Glutamatergic neuron (in vitro differentiated cells): ENCODE measurements around the gene MRTFA. TPM values are rescaled to one million over a fixed set of nuclear protein-coding genes. Genes with fewer than 3 reads are reported as not detected.
A peak's percentile ranks its signal among the peaks of the same experiment; 100 is the strongest.

ENCODE experiments used
- DNase-seq: peaks from one replicate; pipeline ENCODE4 v3.0.0; 2022
- H3K27ac Mint-ChIP-seq: one replicate; pipeline ENCODE4 v1.8.0; 2020; ENCODE audit warnings: mild to moderate bottlenecking, mixed read lengths, inconsistent platforms; ENCODE audit not compliant: unreplicated experiment
- H3K27me3 Mint-ChIP-seq: one replicate; pipeline ENCODE4 v1.8.0; 2020; ENCODE audit warnings: mild to moderate bottlenecking, moderate library complexity, mixed read lengths, inconsistent platforms; ENCODE audit not compliant: unreplicated experiment
- H3K36me3 Mint-ChIP-seq: one replicate; pipeline ENCODE4 v1.8.0; 2020; ENCODE audit warnings: mild to moderate bottlenecking, mixed read lengths, inconsistent platforms; ENCODE audit not compliant: unreplicated experiment
- H3K4me1 Mint-ChIP-seq: one replicate; pipeline ENCODE4 v1.8.0; 2020; ENCODE audit warnings: mild to moderate bottlenecking, low read depth, mixed read lengths, inconsistent platforms; ENCODE audit not compliant: unreplicated experiment
- H3K4me3 Mint-ChIP-seq: one replicate; pipeline ENCODE4 v1.8.0; 2020; ENCODE audit warnings: mild to moderate bottlenecking, mixed read lengths, inconsistent platforms; ENCODE audit not compliant: unreplicated experiment
- H3K9me3 Mint-ChIP-seq: one replicate; pipeline ENCODE4 v1.8.0; 2020; ENCODE audit warnings: mild to moderate bottlenecking, moderate library complexity, mixed read lengths, inconsistent platforms; ENCODE audit not compliant: unreplicated experiment
- total RNA-seq: library from RNA; stranded (reverse); fragmentation: NEBNext Ultra II Directional; extraction: Animal tissue kit (Norgen Biotek cat#: 25700); gene quantifications from one replicate; pipeline ENCODE4 v1.2.1, GENCODE V29; 2021; ENCODE audit not compliant: unreplicated experiment
- TF ChIP-seq, protein P1 (sequence below): fragments of 200-600 bp; sonication (generic); IDR thresholded peaks from one replicate; pipeline ENCODE4 v1.5.0; 2021; ENCODE audit not compliant: partially characterized antibody, unreplicated experiment

Gene MRTFA
- total RNA-seq, 1 donor from 2014 or later, result 91.7 TPM

DNA sequence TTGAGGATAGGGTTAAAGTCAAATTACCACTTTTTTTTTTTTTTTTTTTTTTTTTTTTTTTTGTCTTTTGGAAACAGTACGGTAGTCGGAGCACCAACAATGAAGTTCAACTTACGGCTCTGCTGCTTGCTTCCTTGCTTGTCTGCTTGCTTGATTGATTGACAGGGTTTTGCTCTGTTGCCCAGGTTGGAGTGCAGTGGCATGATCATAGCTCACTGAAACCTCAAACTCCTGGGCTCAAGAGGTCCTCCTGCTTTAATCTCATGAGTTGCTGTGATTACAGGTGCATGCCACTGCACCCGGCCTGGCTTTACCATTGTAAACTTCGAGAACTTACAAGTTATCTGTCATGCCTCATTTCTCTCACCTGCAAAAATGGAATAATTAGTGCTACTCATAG, 260.4 kb downstream of the MRTFA start:
- TF ChIP-seq, protein P1, sequence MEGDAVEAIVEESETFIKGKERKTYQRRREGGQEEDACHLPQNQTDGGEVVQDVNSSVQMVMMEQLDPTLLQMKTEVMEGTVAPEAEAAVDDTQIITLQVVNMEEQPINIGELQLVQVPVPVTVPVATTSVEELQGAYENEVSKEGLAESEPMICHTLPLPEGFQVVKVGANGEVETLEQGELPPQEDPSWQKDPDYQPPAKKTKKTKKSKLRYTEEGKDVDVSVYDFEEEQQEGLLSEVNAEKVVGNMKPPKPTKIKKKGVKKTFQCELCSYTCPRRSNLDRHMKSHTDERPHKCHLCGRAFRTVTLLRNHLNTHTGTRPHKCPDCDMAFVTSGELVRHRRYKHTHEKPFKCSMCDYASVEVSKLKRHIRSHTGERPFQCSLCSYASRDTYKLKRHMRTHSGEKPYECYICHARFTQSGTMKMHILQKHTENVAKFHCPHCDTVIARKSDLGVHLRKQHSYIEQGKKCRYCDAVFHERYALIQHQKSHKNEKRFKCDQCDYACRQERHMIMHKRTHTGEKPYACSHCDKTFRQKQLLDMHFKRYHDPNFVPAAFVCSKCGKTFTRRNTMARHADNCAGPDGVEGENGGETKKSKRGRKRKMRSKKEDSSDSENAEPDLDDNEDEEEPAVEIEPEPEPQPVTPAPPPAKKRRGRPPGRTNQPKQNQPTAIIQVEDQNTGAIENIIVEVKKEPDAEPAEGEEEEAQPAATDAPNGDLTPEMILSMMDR, result no peak
- no peak overlapping the region for H3K4me3 Mint-ChIP-seq
- no peak for DNase-seq
- no peaks in the 10 kb centered on the region for H3K36me3 Mint-ChIP-seq
- no peak overlapping the region for H3K27ac Mint-ChIP-seq
- H3K4me1 Mint-ChIP-seq, result peaks cover 2% of the 10 kb centered on the region
- peaks cover 2% of the 10 kb centered on the region for H3K9me3 Mint-ChIP-seq
- H3K27me3 Mint-ChIP-seq, result no peaks in the 10 kb centered on the region

DNA sequence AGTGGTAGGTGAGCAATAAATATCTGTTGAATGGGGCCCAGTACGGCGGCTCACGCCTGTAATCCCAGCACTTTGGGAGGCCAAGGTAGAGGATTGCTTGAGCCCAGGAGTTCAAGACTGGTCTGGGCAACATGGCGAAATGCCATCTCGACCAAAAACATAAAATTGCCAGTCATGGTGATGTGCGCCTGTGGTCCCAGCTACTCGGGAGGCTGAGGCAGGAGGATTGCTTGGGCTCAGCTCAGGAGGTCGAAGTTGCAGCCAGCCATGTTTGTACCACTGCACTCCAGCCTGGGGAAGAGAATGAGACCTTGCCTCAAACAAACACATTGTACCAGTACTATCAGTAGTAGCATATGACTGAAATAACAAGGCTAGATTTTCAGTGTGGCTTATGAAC, 262.0 kb downstream of the MRTFA start:
- H3K4me3 Mint-ChIP-seq, result no peak overlapping the region
- H3K9me3 Mint-ChIP-seq, result peaks cover 2% of the 10 kb centered on the region
- H3K36me3 Mint-ChIP-seq, result no peaks in the 10 kb centered on the region
- peaks cover 2% of the 10 kb centered on the region for H3K4me1 Mint-ChIP-seq
- H3K27ac Mint-ChIP-seq, result no peak overlapping the region
- no peaks in the 10 kb centered on the region for H3K27me3 Mint-ChIP-seq
- DNase-seq, result no peak
- TF ChIP-seq, protein P1, result no peak

DNA sequence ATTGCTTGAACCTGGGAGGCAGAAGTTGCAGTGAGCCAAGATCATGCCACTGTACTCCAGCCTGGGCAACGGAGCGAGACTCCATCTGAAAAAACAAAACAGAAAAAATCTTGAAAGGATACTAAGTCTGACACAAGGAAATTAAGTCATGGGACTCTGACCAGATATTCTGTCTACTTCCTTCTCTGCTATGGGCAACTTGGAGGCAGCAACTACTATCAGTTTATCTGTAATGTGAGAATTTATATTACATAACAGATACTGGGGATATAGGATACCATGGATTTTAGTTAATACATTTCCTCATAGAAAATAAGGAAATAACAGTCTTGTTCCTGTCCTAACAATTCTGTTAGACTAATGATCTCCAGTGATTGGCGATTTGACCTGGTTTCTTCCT, 267.7 kb downstream of the MRTFA start:
- no peak overlapping the region for H3K27ac Mint-ChIP-seq

DNA sequence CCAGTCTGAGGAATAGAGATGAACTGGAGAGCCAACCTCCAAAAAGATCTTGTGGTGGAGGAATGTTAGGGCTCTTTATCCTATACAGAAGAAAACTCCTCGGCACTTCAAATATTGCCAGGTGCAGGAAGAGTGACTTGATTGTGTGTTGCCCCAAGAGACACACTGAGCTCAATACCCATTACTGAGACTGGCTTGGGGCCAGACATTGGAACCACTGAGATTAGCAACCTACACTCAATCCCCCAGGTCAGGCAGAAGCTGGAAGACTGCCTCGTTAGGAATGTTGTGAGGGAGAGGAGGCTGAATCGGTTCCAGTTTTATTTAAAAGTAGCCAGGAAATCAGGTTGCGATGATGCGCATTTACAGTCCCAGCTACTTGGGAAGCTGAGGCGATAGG, 268.5 kb downstream of the MRTFA start:
- Mint-ChIP-seq H3K9me3 (peaks cover 2% of the 10 kb centered on the region), H3K36me3 (no peaks in the 10 kb centered on the region), H3K27ac (no peak overlapping the region), H3K27me3 (no peaks in the 10 kb centered on the region), H3K4me3 (peak overlapping the region; percentile 3), H3K4me1 (peaks cover 6% of the 10 kb centered on the region)
- TF ChIP-seq, protein P1, result no peak
- no peak for DNase-seq

More for the DNA sequence above, 267.7 kb downstream of the MRTFA start:
- TF ChIP-seq, protein P1, result no peak
- DNase-seq, result no peak
- H3K4me1 Mint-ChIP-seq, result peaks cover 6% of the 10 kb centered on the region
- H3K9me3 Mint-ChIP-seq, result peaks cover 2% of the 10 kb centered on the region
- no peaks in the 10 kb centered on the region for H3K36me3 Mint-ChIP-seq
- no peak overlapping the region for H3K4me3 Mint-ChIP-seq
- no peaks in the 10 kb centered on the region for H3K27me3 Mint-ChIP-seq

DNA sequence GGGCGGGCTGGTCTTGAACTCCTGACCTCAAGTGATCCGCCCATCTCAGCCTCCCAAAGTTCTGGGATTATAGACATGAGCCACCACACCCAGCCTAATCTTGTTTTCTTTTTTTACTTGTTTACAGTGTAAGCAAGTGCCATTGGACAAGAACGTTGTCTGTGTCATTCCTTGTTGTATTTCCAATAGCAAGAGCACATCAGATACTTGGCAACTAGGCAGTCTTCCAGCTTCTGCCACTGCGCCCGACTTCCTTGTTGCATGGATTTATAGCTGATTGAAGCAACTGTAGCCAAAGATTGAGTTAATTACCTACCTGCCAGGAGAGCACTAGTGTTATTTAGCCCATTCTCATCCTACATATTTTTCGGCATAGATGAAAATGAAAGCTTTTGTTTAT, 269.2 kb downstream of the MRTFA start:
- Mint-ChIP-seq H3K27ac (no peak overlapping the region), H3K27me3 (no peaks in the 10 kb centered on the region), H3K9me3 (peaks cover 2% of the 10 kb centered on the region), H3K4me1 (peaks cover 6% of the 10 kb centered on the region), H3K36me3 (no peaks in the 10 kb centered on the region), H3K4me3 (no peak overlapping the region)
- DNase-seq, result no peak
- TF ChIP-seq, protein P1, result no peak
